HepG2 (cell line): ENCODE results near the gene EPB41L3. TPM values are rescaled to one million over a fixed set of nuclear protein-coding genes. Genes with fewer than 3 reads are reported as not detected.

Experiments
- ATAC-seq: fragments of 200-7000 bp; cut with Tn5 transposase; 3 replicates; pipeline ENCODE4 v1.9.1; 2020; ENCODE audit warnings: mild to moderate bottlenecking, moderate library complexity
- BruUV-seq: library from RNA; stranded (reverse); fragments of 400-500 nt; replicated peaks from 2 replicates; lab custom pipeline; 2021; lab: Mats Ljungman, UMichigan
- CTCF ChIA-PET: fragments of 300-600 bp; formaldehyde crosslinking; extraction: SDS; loops from one replicate; lab custom pipeline; 2021; ENCODE audit warnings: low total read pairs, inconsistent platforms, low intra/inter-chr PET ratio; lab: Yijun Ruan, JAX
- POLR2A ChIA-PET: fragments of 350-600 bp; sonication (Branson Sonifier 250); formaldehyde crosslinking; loops from one replicate; lab custom pipeline; 2020; ENCODE audit warnings: antibody characterized with exemption, inconsistent platforms; lab: Yijun Ruan, JAX
- DNase-seq: peaks from one replicate; pipeline ENCODE4 v3.0.0-alpha.2; 2015; ENCODE audit warnings: low spot score
- FAIRE-seq: peaks from 3 replicates; lab custom pipeline; 2011; peaks lifted over from hg19 to GRCh38; lab: Jason Lieb, UNC
- H2AFZ ChIP-seq: one replicate; pipeline ENCODE4 v1.6.1; 2011; ENCODE audit warnings: low read length, inconsistent platforms
- H3K27ac ChIP-seq: fragments of 300-600 bp; 3 replicates; pipeline ENCODE4 v1.8.0; 2011; ENCODE audit warnings: mixed run types, mild to moderate bottlenecking, mixed read lengths, low read length, inconsistent platforms; ENCODE audit not compliant: insufficient read depth; ENCODE audit errors: extremely low read length
- H3K27me3 ChIP-seq, 2 experiments: fragments of 200-600 bp in 1 of 2; 2 replicates in 1 of 2; 3 replicates in 1 of 2; pipeline versions ENCODE4 v1.6.0 to v1.8.0; 2011; ENCODE audit warnings: low read length in 2 of 2, mild to moderate bottlenecking in 2 of 2, moderate library complexity in 2 of 2, inconsistent platforms in 1 of 2; ENCODE audit not compliant: insufficient read depth in 2 of 2, control insufficient read depth in 1 of 2
- H3K36me3 ChIP-seq, 2 experiments: fragments of 200-600 bp in 1 of 2; replicated peaks in 1 of 2; 2 replicates in 1 of 2; 3 replicates in 1 of 2; pipeline versions ENCODE4 v1.5.1 to v1.8.0; 2011; ENCODE audit warnings: low read length in 2 of 2, inconsistent platforms in 1 of 2; ENCODE audit not compliant: insufficient read depth in 2 of 2, control insufficient read depth in 1 of 2
- H3K4me1 ChIP-seq: 2 replicates; pipeline ENCODE4 v1.5.1; 2012; ENCODE audit warnings: low read length, inconsistent platforms; ENCODE audit not compliant: insufficient read depth
- H3K4me2 ChIP-seq: 2 replicates; pipeline ENCODE4 v1.6.0; 2011; ENCODE audit warnings: low read depth, low read length, inconsistent platforms
- H3K4me3 ChIP-seq, 3 experiments: fragments of 200-600 bp in 1 of 3; sonication (generic), shearing (Covaris generic) in 1 of 3; replicated peaks in 1 of 3; 2 replicates each; pipeline ENCODE4 v1.5.1; 2011 to 2016; ENCODE audit warnings: low read length in 3 of 3, inconsistent platforms in 2 of 3, low read depth in 2 of 3, mild to moderate bottlenecking in 2 of 3, control low read depth in 1 of 3, mixed read lengths in 1 of 3; ENCODE audit not compliant: insufficient read depth in 1 of 3
- H3K79me2 ChIP-seq: one replicate; pipeline ENCODE4 v1.6.1; 2011; ENCODE audit warnings: low read length, inconsistent platforms; ENCODE audit not compliant: insufficient read depth
- H3K9ac ChIP-seq: 2 replicates; pipeline ENCODE4 v1.6.0; 2011; ENCODE audit warnings: mild to moderate bottlenecking, low read depth, low read length, inconsistent platforms; ENCODE audit not compliant: insufficient read depth
- H3K9me3 ChIP-seq: 2 replicates; pipeline ENCODE4 v1.5.1; 2012; ENCODE audit warnings: mild to moderate bottlenecking, low read length
- H4K20me1 ChIP-seq: 2 replicates; pipeline ENCODE4 v1.6.0; 2011; ENCODE audit warnings: inconsistent platforms, mild to moderate bottlenecking, low read length, moderate library complexity; ENCODE audit not compliant: insufficient read depth
- CBX1 ChIP-seq: IDR thresholded peaks from one replicate; pipeline ENCODE4 v1.6.1; 2016; ENCODE audit warnings: antibody characterized with exemption, low read depth
- HOXA7 ChIP-seq: sonication (generic); formaldehyde crosslinking; IDR thresholded peaks from 2 replicates; pipeline ENCODE4 v1.8.1; 2022; ENCODE audit warnings: mild to moderate bottlenecking, missing genetic modification reagents, moderate library complexity
- HOXD1 ChIP-seq: sonication (generic); formaldehyde crosslinking; IDR thresholded peaks from 2 replicates; pipeline ENCODE4 v1.5.0; 2020; ENCODE audit warnings: missing genetic modification reagents
- MTA3 ChIP-seq: sonication (generic); formaldehyde crosslinking; IDR thresholded peaks from 2 replicates; pipeline ENCODE4 v1.4.0; 2020; ENCODE audit warnings: missing genetic modification reagents
- MTF1 ChIP-seq: sonication (generic); formaldehyde crosslinking; IDR thresholded peaks from 2 replicates; pipeline ENCODE4 v1.5.0; 2020; ENCODE audit warnings: missing genetic modification reagents
- NR2F6 ChIP-seq, 2 experiments: IDR thresholded peaks; 2 replicates each; pipeline ENCODE4 v1.6.1; 2016; ENCODE audit warnings: antibody characterized with exemption in 1 of 2, mild to moderate bottlenecking in 1 of 2
- SRY ChIP-seq: sonication (generic); formaldehyde crosslinking; IDR thresholded peaks from 2 replicates; pipeline ENCODE4 v1.8.0; 2022; ENCODE audit warnings: mild to moderate bottlenecking, missing genetic modification reagents
- ZNF501 ChIP-seq: sonication (generic); formaldehyde crosslinking; IDR thresholded peaks from 2 replicates; pipeline ENCODE4 v1.5.1; 2020; ENCODE audit warnings: mild to moderate bottlenecking, moderate library complexity, missing genetic modification reagents
- WGBS: methylation state at CpG from one replicate; pipeline ENCODE4 v1.1.6; 2017; ENCODE audit warnings: low lambda C conversion rate; 5-methylcytosine and 5-hydroxymethylcytosine counted together
- in situ Hi-C: cut with HindIII; loops from 2 replicates; pipeline ENCODE4 v1.10.0; 2017; ENCODE audit warnings: low pct_unique_long_range_greater_than_20kb; ENCODE audit not compliant: extremely low pct_ligation_motif_present
- intact Hi-C: fragments of 100-400 bp; cut with micrococcal nuclease; formaldehyde crosslinking; loops from one replicate; pipeline ENCODE4 v1.10.0; 2022; ENCODE audit not compliant: unreplicated experiment
- polyA plus RNA-seq, 8 experiments: library from polyadenylated mRNA; depleted of rRNA in 3 of 8; stranded (reverse) in 7 of 8; unstranded in 1 of 8; fragments of >200 nt; fragmentation: Illumina TruSeq in 4 of 8; extraction: Trizol in 4 of 8; gene quantifications; 2 replicates each; pipeline versions ENCODE4 v1.2.1 to v1.2.3, GENCODE V29; 2011 to 2016; ENCODE audit warnings: low read depth in 4 of 8, missing spikeins in 1 of 8, mixed read lengths in 1 of 8; ENCODE audit not compliant: insufficient read depth in 1 of 8
- total RNA-seq, 5 experiments: library from RNA; depleted of rRNA; stranded (reverse); fragments of >200 nt; fragmentation: Illumina TruSeq; extraction: Trizol; gene quantifications; 2 replicates each; pipeline ENCODE4 v1.2.3, GENCODE V29; 2016; ENCODE audit warnings: low read depth in 1 of 5
- TF ChIP-seq, protein P1 (sequence below): sonication (generic); formaldehyde crosslinking; IDR thresholded peaks from 2 replicates; pipeline ENCODE4 v1.4.0; 2020; ENCODE audit warnings: missing genetic modification reagents, borderline replicate concordance
- TF ChIP-seq, protein P2 (sequence below): sonication (generic); formaldehyde crosslinking; IDR thresholded peaks from 2 replicates; pipeline ENCODE4 v1.5.0; 2020; ENCODE audit warnings: missing genetic modification reagents, mild to moderate bottlenecking, borderline replicate concordance
- TF ChIP-seq, protein P3 (sequence below): sonication (generic); formaldehyde crosslinking; IDR thresholded peaks from 2 replicates; pipeline ENCODE4 v1.4.0; 2020; ENCODE audit warnings: missing genetic modification reagents
- TF ChIP-seq, protein P4 (sequence below): IDR thresholded peaks from 2 replicates; pipeline ENCODE4 v1.6.1; 2018; ENCODE audit warnings: missing genetic modification reagents
- TF ChIP-seq, protein P5 (sequence below): IDR thresholded peaks from 2 replicates; pipeline ENCODE4 v1.6.1; 2012; ENCODE audit warnings: low read length, improper control_type of control experiment

Gene EPB41L3
- total and polyA plus RNA-seq, 2 of the 13 experiments (the other 11 are each of a cell fraction or from before 2014, with no cell fraction given), result not detected

DNA sequence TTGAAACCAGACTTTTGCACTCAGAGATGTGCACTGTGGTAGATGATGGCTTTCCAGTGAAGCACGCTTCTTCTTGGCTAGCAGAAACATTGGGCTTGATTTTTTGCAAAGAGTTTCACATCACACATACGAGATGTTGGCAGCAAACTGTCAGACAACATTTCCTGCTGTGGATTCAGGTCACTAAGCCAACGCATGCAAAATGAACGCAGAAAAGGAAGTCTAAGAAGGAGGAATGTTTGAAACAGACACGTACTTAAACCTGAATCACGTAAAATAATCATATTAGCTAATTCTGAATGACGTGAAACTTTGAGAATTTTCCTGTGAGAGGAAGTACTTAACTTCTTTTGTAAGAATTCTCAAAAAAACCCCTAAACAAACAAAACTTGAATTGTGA, 88.1 kb downstream of the EPB41L3 start (continued):
- TF ChIP-seq, protein P1, sequence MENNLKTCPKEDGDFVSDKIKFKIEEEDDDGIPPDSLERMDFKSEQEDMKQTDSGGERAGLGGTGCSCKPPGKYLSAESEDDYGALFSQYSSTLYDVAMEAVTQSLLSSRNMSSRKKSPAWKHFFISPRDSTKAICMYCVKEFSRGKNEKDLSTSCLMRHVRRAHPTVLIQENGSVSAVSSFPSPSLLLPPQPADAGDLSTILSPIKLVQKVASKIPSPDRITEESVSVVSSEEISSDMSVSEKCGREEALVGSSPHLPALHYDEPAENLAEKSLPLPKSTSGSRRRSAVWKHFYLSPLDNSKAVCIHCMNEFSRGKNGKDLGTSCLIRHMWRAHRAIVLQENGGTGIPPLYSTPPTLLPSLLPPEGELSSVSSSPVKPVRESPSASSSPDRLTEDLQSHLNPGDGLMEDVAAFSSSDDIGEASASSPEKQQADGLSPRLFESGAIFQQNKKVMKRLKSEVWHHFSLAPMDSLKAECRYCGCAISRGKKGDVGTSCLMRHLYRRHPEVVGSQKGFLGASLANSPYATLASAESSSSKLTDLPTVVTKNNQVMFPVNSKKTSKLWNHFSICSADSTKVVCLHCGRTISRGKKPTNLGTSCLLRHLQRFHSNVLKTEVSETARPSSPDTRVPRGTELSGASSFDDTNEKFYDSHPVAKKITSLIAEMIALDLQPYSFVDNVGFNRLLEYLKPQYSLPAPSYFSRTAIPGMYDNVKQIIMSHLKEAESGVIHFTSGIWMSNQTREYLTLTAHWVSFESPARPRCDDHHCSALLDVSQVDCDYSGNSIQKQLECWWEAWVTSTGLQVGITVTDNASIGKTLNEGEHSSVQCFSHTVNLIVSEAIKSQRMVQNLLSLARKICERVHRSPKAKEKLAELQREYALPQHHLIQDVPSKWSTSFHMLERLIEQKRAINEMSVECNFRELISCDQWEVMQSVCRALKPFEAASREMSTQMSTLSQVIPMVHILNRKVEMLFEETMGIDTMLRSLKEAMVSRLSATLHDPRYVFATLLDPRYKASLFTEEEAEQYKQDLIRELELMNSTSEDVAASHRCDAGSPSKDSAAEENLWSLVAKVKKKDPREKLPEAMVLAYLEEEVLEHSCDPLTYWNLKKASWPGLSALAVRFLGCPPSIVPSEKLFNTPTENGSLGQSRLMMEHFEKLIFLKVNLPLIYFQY (CRISPR knock-in tag), result no peak
- TF ChIP-seq, protein P2, sequence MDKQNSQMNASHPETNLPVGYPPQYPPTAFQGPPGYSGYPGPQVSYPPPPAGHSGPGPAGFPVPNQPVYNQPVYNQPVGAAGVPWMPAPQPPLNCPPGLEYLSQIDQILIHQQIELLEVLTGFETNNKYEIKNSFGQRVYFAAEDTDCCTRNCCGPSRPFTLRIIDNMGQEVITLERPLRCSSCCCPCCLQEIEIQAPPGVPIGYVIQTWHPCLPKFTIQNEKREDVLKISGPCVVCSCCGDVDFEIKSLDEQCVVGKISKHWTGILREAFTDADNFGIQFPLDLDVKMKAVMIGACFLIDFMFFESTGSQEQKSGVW (CRISPR knock-in tag), result no peak
- TF ChIP-seq SRY (CRISPR knock-in tag) (no peak), CBX1 (no peak)

DNA sequence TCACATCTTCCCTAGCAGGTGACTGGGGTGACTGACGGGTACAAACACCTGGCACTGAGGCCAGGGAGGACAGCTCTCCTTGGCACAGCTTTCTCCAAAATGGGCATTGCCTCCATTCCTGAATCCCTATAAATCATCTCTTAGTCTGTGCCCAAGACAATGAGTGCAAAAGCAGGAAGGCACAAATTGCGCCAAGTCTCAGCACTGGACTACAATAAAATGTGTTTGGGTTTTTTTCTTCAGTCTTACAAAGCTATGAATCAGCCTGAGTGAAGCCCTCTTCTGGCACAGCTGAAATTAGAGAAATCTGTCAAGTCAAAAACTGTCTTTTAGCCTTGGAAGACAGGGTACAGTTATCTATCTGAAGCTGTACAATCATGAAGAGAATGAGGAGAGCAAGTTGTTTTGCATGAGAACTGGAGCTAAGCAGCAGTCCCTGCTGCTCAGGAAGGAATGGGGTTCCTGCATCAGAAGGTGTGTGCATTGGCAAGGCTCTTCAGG, 90.8 kb downstream of the EPB41L3 start:
- Histone ChIP-seq H3K9ac (no peak overlapping the region), H4K20me1 (no peaks in the 10 kb centered on the region), H3K27ac (no peak overlapping the region), H2AFZ (no peak overlapping the region), H3K4me3 (no peak overlapping the region), H3K36me3 (no peaks in the 10 kb centered on the region), H3K27me3 (peaks cover 0 to 5% of the 10 kb centered on the region in 2 experiments; a peak in 1 of 5 replicates), H3K4me2 (no peak overlapping the region), H3K9me3 (no peaks in the 10 kb centered on the region), H3K79me2 (no peaks in the 10 kb centered on the region), H3K4me1 (peaks cover 6% of the 10 kb centered on the region; the same call in 1 of the 2 replicates)
- in situ Hi-C loops (no loop called here), intact Hi-C loops (no loop called here)
- no peak for FAIRE-seq
- CTCF ChIA-PET, result no interaction called here
- whole genome bisulfite sequencing, result 10% methylated on average over 2 of the region's 2 CpGs
- no TSS peak for BruUV-seq
- ATAC-seq, result no peak
- no peak for DNase-seq
- POLR2A ChIA-PET, result no interaction called here
- TF ChIP-seq HOXA7 (CRISPR knock-in tag), result no peak
- TF ChIP-seq, protein P3, sequence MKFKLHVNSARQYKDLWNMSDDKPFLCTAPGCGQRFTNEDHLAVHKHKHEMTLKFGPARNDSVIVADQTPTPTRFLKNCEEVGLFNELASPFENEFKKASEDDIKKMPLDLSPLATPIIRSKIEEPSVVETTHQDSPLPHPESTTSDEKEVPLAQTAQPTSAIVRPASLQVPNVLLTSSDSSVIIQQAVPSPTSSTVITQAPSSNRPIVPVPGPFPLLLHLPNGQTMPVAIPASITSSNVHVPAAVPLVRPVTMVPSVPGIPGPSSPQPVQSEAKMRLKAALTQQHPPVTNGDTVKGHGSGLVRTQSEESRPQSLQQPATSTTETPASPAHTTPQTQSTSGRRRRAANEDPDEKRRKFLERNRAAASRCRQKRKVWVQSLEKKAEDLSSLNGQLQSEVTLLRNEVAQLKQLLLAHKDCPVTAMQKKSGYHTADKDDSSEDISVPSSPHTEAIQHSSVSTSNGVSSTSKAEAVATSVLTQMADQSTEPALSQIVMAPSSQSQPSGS (CRISPR knock-in tag), result no peak
- TF ChIP-seq MTA3 (CRISPR knock-in tag), result no peak
- no peak for TF ChIP-seq HOXD1 (CRISPR knock-in tag)
- TF ChIP-seq, protein P4, sequence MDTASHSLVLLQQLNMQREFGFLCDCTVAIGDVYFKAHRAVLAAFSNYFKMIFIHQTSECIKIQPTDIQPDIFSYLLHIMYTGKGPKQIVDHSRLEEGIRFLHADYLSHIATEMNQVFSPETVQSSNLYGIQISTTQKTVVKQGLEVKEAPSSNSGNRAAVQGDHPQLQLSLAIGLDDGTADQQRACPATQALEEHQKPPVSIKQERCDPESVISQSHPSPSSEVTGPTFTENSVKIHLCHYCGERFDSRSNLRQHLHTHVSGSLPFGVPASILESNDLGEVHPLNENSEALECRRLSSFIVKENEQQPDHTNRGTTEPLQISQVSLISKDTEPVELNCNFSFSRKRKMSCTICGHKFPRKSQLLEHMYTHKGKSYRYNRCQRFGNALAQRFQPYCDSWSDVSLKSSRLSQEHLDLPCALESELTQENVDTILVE (CRISPR knock-in tag), result no peak
- no peak for TF ChIP-seq NR2F6 (IDR thresholded peaks at IDR 0.05)
- TF ChIP-seq NR2F6 (CRISPR knock-in tag; IDR thresholded peaks at IDR 0.05), result no peak
- no peak for TF ChIP-seq MTF1 (CRISPR knock-in tag)
- no peak for TF ChIP-seq ZNF501 (CRISPR knock-in tag)
- TF ChIP-seq, protein P5, sequence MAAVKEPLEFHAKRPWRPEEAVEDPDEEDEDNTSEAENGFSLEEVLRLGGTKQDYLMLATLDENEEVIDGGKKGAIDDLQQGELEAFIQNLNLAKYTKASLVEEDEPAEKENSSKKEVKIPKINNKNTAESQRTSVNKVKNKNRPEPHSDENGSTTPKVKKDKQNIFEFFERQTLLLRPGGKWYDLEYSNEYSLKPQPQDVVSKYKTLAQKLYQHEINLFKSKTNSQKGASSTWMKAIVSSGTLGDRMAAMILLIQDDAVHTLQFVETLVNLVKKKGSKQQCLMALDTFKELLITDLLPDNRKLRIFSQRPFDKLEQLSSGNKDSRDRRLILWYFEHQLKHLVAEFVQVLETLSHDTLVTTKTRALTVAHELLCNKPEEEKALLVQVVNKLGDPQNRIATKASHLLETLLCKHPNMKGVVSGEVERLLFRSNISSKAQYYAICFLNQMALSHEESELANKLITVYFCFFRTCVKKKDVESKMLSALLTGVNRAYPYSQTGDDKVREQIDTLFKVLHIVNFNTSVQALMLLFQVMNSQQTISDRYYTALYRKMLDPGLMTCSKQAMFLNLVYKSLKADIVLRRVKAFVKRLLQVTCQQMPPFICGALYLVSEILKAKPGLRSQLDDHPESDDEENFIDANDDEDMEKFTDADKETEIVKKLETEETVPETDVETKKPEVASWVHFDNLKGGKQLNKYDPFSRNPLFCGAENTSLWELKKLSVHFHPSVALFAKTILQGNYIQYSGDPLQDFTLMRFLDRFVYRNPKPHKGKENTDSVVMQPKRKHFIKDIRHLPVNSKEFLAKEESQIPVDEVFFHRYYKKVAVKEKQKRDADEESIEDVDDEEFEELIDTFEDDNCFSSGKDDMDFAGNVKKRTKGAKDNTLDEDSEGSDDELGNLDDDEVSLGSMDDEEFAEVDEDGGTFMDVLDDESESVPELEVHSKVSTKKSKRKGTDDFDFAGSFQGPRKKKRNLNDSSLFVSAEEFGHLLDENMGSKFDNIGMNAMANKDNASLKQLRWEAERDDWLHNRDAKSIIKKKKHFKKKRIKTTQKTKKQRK, result no peak
